Activated CD4-positive, alpha-beta T cell treated with anti-CD3 and anti-CD28 coated beads for 24 hours (primary cell): Measurements from ENCODE around the gene CZIB.

Experiments used
- DNase-seq, 2 donors: peaks; one replicate each; pipeline ENCODE4 v3.0.0-alpha.2; 2020; ENCODE audit warnings: low read depth in 2 of 2

The CZIB gene

GRCh38 chr1:53220171-53220961 is at the start of gene CZIB:
CZIB (minus strand) TSS chr1:53220634; CDS start chr1:53220575, 59 bp downstream.
- DNase-seq, result peak; percentile 94 to 95

GRCh38 chr1:53270107-53270506 is 49.7 kb upstream of the CZIB start:
- no peak for DNase-seq

GRCh38 chr1:53267761-53268160 is 47.3 kb upstream of the CZIB start:
- no peak for DNase-seq

- DNase-seq, result no peak
Observed at GRCh38 chr1:53266038-53266437, 45.6 kb upstream of the CZIB start.

GRCh38 chr1:53265581-53265980 is 45.1 kb upstream of the CZIB start:
- DNase-seq, result no peak

- no peak for DNase-seq
Observed at GRCh38 chr1:53264048-53264447, 43.6 kb upstream of the CZIB start.

- no peak for DNase-seq
Observed at GRCh38 chr1:53262000-53262399, 41.6 kb upstream of the CZIB start.

GRCh38 chr1:53260631-53261247 is 40.3 kb upstream of the CZIB start:
- no peak for DNase-seq

- DNase-seq, result no peak
Observed at GRCh38 chr1:53259932-53260331, 39.5 kb upstream of the CZIB start.

GRCh38 chr1:53258216-53258615 is 37.8 kb upstream of the CZIB start:
- DNase-seq, result no peak

- no peak for DNase-seq
Observed at GRCh38 chr1:53257454-53258081, 37.1 kb upstream of the CZIB start.

- DNase-seq, result no peak
Observed at GRCh38 chr1:53256511-53257453, 36.3 kb upstream of the CZIB start.

GRCh38 chr1:53255031-53255430 is 34.6 kb upstream of the CZIB start:
- no peak for DNase-seq

- DNase-seq, result no peak
Observed at GRCh38 chr1:53254011-53254640, 33.7 kb upstream of the CZIB start.

- no peak for DNase-seq
Observed at GRCh38 chr1:53250325-53250724, 29.9 kb upstream of the CZIB start.

GRCh38 chr1:53249706-53250105 is 29.3 kb upstream of the CZIB start:
- DNase-seq, result no peak

- no peak for DNase-seq
Observed at GRCh38 chr1:53246261-53247134, 26.1 kb upstream of the CZIB start.

- no peak for DNase-seq
Observed at GRCh38 chr1:53244141-53244540, 23.7 kb upstream of the CZIB start.

GRCh38 chr1:53242381-53242780 is 21.9 kb upstream of the CZIB start:
- no peak for DNase-seq

GRCh38 chr1:53241828-53242227 is 21.4 kb upstream of the CZIB start:
- no peak for DNase-seq
